T-helper 22 cell (primary cell): ENCODE results near the gene SLC51B.
"Not testable (repeated sequence)": the region's sequence is repeated elsewhere in the genome, so short reads cannot be mapped to it uniquely, and the experiment has no call there.

Experiments used
- DNase-seq: peaks from one replicate; pipeline ENCODE4 v3.0.0-alpha.2; 2020; ENCODE audit warnings: low read depth

Gene SLC51B

GRCh38 chr15:65083262-65083701, 38.1 kb downstream of the SLC51B start:
- no peak for DNase-seq

GRCh38 chr15:65084500-65085206, 39.5 kb downstream of the SLC51B start:
- no peak for DNase-seq

- no peak for DNase-seq
These were observed 40.1 kb downstream of the SLC51B start for GRCh38 chr15:65085207-65085753.

DNA sequence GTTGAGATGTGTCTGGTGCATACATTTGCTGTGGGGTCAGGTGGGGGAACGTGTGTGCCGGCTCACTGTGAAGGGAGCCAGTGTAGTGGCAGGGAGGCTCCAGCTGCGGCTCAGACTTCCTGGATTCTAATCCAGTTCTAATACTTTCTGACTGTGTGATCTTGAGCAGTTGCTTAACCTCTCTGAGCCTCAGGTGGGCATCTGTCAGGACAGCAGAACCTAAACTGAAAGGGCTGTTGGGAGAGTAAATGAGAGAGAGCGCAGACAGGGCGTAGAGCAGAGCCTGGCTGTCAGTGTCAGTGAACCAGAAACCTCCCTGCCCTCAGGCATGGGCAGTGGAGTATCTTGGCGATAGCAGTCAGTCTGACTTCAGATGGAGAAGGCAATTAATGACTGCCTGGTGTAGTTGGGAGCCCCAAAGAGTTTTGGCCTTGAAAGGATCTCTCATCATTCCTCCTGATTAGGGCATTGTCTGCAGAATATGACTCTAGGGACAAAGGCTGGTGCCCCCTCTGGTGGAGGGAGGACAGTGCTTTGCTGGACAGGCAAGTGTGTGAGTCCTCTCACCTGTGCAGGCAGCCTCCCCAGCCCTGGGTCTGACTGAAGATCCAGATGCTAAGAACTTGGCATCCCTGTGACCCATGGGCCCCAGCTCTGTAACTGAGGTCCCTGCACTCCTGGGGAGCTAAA, 40.9 kb downstream of the SLC51B start:
- DNase-seq, result no peak

DNA sequence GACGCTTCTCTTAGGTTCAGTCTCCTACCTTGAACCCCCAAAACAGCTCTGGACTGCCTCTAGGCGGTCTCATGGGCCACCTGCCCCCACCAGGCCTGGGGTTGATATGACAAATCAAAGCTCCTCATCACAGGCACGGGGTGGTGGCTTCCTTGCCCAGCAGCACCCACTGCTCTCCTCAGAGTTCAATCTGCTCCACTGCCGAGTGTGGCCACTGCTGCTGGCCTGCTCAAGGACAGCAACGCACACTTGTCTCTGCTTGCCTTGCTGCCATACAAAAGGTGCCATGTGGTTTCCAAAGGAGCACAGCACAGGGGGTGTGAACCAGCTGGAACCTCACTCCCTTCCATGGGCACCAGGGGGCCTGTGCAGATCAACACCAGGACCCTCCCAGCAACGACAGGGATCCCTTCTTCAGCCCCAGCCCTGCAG, 41.5 kb downstream of the SLC51B start:
- no peak for DNase-seq

DNA sequence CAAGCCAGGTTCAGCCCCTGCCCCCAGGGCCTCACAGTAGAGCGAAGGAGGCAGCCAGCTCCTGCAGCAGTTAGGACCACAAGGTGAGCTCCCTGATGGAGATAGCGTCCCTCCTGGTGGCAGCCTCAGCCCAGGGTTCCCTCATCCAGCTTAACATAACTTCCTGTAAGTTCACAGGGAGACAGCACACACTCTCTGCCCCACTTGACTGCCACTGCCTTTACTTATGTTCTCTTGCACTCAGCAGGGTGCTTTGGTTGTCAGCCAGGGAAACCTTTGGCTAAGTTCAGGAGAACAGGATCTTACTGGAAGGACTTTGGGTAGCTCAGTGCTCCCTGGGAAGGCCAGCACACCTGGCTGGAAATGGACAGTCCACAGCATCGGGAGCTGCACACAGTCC, 42.2 kb downstream of the SLC51B start:
- no peak for DNase-seq

DNA sequence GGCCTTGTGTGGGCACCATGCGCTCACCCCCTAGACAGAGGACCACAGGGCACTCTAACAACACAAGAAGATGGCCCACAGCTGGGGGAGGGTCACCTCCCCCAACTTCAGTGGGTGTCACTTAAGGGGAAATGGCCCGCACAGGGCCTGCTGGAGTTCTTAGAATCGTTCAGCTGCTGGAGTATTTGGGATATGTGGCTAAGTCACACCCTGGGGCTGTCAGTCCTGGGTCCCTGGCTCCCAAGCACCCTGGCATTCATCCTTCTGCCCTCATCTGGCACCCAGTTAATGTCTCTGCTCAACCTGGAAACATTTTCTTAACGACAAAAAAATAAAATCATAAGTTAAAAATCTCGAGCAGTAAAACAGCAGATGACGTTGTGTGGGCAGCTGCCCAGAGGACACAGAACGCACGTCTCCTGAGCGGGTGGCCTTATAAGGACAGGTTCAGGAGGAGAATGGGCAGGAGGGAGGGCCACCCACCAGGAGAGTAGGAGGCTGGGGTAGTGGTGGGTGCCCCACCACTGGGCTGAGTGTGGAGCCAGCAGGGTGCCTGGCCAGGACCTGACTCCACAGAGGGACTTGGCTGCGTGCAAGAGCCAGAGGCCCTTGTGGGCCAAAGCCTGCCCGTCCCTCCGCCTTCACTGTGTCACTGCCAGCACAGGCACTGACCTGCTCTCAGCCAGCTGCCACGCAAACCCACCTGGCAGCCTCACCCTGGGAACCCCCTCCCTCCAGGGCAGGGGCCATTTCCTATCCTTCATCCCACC, 42.9 kb downstream of the SLC51B start:
- no peak for DNase-seq

GRCh38 chr15:65088643-65089021, 43.4 kb downstream of the SLC51B start:
- DNase-seq, result no peak

DNA sequence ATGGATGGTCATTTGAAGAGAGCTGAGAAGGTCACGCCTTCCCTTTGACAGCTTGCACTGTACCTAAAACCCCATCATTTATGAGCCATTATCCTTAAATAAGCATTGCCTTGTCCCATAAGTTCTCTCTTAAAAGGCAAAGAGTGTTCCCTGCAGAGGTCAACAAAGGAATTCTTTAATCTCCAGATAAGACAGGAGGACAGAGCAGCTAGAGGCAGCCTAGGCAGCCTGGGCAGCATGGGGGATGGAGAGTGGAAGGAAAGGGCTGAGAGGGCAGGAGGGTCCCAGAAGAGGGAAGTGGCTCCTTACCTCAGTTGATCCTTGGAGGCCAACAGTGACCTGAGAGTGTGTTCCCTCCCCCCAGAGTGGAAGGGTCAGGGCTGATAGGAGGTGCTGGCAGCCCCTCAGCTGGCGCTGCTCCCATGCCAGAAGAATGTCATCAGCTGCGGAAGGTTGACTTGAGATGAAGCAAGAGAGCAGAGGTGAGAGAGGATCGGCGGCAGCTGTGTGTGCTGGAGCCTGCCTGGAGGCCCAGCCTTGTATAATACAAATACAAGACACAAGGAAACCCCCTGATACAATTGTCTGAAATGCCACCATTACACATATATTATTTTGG, 44.1 kb downstream of the SLC51B start:
- DNase-seq, result no peak

DNA sequence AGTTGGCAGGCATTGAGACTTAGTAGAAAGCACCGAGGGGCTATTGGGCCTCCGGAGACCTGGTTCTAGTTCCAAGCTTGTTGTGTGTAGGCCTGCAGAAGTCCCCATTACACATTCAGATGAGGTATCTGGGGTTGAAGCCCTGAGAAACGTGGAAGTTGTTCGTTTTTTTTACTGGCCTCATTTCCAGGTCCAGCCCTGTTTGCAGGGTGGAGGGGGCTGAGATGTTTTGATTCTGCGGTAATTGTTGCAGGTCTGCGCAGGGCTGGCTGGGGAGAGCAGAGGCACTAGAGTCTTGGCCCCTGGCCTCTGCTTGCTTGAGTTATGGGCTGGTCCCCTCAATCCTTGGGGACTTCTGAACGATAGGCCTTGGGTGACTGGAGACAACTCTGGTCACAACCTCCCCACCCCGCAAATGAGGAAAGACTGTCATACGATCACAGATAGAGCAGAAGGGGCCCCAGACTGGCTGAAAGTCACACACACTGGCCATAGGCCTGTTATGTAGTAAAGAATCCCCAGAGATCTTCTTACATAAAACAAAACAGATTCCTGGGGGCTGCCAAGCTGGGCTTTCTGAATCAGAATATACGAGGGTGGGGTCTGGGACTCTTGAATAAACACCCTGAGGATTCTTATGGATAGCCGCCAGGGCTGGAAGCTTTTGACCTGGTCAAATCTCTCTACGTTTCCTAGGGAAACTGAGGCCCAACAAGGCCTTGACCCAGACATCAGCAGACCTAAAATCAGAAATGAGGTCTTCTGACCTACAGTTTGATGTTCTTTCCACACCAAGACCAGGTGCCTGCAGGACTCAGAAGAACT, 47.0 kb downstream of the SLC51B start:
- DNase-seq, result no peak

DNA sequence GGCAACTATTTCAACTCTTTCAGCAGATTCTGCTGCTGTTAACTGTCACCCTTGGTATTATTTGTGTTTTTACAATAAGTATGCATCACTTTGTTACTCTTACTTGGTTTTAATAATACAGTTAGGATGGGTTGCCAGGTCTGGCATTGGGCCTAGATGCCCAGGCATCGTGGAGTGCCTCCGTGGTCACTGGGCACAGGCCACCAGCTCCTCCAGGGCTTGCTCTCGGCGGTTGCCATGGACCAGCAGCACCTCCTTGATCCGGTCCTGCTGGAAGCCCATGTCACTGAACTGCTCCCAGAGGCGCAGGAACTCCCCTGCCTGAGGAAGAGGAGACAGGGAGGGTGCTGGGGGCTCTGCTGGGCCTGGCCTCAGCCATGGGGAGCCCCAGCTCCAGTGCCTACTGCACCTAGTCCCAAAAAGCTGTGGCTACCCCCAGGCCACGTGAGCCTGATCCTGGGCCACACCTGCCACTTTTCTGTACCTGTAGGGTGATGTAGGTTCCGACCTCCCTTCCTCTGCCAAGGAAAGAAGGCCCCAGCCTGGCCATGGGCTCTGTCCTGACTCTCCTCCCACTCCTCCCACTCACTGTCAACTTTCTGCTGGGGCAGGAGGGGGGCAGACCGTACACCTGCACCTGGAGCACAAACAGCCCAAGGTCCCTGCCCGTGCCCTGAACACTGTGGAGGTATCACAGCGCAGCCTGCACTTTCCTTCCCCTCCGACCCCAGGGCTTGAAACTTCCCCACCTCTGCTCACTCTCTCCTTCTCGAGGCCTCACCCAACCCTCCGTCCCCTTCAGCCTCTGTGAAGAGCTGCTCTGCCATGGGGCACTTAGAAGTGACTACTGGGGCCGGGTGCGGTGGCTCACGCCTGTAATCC, 48.0 kb downstream of the SLC51B start:
- DNase-seq, result no peak

DNA sequence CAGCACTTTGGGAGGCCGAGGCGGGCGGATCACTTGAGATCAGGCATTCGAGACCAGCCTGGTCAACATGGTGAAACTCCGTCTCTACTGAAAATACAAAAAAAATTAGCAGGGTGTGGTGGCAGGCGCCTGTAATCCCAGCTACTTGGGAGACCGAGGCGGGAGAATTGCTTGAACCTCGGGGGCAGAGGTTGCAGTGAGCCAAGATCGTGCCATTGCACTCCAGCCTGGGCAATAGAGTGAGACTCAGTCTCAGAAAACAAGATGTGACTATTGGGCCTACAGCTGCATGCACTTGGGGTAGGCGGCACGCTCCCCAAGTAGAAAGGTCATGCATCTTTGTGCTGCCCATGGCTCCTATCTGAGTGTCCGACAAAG, 48.6 kb downstream of the SLC51B start:
- not testable (repeated sequence) for DNase-seq

DNA sequence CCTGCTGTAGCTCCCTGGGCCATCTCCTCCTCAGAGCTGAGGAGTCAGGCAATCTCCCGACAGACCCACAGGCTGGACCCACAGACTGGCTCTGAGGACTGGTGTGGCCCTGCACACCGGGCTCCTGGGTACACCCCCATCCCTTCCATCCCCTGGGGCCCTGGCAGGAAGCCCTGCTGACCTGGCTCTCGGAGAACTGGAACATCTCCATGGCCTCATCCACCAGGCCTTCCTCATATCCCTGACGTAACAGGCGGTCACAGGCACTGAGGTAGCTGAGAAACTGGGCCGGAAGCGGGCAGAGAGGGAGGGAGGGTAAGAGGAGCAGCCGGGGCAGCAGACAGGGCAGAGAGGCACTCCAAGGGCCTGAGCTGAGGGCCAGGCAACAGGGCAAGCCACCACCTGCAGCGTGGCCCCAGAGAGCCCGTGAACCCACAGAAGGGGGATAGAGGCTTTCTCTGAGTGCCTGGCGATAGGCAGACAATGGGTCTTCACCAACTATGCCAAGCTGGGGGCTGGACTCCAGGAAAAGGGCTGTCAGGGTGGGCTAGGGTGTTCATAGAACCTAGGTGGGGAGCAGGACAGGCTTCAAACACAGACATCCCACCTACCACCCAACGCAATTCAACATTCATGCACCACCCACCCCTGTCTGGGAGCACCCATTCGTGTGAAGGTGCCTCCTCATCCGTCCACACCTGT, 49.3 kb downstream of the SLC51B start:
- DNase-seq, result no peak

GRCh38 chr15:65095011-65095746, 50.0 kb downstream of the SLC51B start:
- DNase-seq, result no peak

DNA sequence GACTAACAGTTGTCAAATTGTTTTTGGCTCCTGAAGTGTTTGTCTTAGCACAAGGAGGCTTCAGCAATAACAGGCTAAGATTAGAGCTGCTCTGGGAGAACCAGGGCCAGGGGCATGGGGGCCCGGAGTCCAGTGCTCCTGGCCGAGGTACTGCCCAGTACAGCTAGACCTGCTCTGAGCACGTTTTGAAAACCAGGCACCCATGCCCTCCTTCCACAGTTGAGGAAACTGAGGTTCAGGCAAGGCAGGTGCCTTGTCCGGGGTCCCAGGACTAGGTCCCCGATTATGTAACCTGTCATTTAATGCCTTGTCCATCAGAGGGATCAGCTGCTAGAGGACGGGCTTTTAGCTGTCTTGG, 50.5 kb downstream of the SLC51B start:
- DNase-seq, result no peak

DNA sequence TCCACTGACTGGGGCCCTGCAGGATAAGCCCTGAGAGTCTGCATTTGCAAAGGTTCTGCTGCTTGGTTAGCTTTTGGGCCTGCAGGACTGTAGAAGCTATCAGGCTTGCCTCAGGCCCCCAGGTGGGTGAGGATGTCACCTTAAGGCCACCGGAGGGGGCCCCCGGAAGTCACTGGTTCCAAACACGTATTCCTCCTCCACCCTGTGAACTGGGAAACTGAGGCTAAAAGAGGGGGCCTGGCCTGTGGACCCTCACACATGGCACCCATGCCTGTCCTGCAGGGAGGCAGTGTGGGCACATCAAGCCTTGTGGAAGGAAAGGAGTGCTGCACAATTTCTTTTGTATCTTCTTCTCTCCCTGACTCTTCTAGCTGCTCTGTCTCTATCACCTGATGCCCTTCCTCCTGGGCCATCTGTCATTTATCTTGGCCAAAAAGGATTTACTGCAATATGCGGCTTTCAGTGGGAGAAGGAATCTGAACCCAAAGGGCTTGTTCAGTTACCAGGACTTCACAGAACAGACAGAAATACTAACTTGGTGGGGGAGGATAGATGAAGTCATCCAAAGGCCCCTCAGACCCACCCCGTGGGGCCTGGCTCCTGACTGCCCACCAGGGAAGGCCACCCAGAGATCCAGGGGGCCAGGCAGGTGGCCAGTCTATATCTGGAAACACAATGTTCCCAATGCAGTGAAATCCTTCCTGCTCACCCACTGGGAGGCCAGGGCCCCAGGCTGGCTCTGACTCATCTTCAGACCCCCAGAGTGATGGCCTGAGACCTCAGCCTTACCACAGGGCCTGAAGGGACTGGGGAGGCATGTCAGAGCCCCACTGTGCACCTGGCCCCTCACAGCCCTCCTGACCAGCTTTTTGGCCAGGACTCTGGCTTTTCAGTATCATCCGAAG, 51.5 kb downstream of the SLC51B start:
- DNase-seq, result no peak

DNA sequence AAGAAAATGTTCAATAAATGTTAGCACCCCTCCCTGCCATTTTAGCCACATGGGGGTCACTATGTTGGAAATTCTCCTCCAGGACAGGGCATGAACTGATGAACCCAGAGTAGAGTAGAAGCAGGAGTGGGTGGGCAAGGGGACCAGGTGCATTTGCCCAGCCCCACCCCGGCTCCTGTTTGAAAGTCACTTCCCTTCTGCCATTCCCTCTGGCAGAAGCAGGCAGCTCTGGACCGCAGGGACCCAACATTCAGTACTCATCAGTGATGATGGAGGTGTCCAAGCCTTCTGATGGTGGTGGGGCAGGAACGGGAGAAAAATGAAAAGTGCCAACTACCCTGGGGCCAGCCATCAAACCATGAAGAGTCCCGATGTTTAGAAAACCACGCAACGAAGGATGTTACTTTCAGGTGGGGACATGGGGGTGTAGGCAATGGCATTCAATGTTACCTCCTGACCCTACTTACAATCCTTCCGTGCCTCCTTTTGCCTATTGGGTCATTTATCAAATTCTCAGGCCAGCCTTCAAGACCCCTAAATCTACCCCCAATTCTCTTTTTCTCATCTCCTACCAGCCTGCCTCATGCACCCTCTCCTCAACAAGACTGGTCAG, 52.6 kb downstream of the SLC51B start:
- no peak for DNase-seq

DNA sequence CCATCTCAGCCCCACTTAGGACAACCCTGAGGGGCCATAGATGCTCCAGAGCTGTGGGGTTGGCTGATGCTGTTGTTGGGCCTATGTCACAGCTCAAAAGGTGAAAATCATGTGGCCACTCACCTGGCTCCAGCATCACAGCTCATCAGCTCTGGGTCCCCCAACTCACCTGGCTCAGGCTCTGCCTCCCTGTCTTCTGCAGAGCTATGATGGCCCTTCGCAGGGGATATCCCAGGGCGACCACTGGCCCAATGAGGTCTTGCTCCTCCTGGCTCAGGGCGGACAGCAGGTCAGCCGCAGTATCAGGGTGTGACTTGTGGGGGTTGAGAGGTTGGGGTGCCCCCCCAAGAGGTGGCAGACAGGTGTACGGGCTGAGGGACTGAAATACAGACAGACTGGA, 54.1 kb downstream of the SLC51B start:
- DNase-seq, result no peak
